ENCODE measurements around the gene TMEM270.

DNA sequence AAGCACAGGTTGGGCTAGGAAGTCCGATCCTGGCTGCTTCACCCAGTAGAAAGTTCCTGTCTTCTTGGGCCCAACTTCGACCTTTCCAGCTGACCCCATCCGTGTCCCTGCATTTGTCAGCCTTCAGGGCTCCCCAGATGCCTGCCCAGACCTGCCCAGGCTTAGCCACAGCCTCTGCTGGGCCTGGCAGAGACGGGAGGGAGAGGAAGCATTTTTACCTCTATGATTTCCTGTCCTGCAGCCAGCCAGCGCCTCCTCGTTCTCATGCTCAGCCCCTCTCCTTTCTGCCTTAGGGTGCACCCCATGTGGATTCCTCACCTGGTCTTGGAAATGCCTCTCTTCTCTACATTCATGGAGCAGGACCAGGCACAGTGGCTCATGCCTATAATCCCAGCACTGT is 22.3 kb upstream of the TMEM270 start:
- TF ChIP-seq, protein P1, sequence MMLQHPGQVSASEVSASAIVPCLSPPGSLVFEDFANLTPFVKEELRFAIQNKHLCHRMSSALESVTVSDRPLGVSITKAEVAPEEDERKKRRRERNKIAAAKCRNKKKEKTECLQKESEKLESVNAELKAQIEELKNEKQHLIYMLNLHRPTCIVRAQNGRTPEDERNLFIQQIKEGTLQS (IDR thresholded peaks at IDR 0.05; ENCODE audit: insufficient read depth, low read depth, low read length) = no peak
- no peak for TF ChIP-seq CEBPB (IDR thresholded peaks at IDR 0.05; ENCODE audit: low read depth, low read length)
- TF ChIP-seq, protein P2, sequence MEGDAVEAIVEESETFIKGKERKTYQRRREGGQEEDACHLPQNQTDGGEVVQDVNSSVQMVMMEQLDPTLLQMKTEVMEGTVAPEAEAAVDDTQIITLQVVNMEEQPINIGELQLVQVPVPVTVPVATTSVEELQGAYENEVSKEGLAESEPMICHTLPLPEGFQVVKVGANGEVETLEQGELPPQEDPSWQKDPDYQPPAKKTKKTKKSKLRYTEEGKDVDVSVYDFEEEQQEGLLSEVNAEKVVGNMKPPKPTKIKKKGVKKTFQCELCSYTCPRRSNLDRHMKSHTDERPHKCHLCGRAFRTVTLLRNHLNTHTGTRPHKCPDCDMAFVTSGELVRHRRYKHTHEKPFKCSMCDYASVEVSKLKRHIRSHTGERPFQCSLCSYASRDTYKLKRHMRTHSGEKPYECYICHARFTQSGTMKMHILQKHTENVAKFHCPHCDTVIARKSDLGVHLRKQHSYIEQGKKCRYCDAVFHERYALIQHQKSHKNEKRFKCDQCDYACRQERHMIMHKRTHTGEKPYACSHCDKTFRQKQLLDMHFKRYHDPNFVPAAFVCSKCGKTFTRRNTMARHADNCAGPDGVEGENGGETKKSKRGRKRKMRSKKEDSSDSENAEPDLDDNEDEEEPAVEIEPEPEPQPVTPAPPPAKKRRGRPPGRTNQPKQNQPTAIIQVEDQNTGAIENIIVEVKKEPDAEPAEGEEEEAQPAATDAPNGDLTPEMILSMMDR (IDR thresholded peaks at IDR 0.05; ENCODE audit: control extremely low read depth in 1 of 3, insufficient read depth in 1 of 3, low read depth in 1 of 3, low read length in 3 of 3) = no peak
- no peak for TF ChIP-seq POLR2AphosphoS5 (IDR thresholded peaks at IDR 0.05; ENCODE audit: low read depth, low read length)
